Anterior cingulate cortex (tissue), 58 donors: ENCODE measurements around the gene ATP8B3.

Experiments used
- DNase-seq, 58 donors: peaks; one replicate each; lab custom pipeline; 2025; lab: John Stamatoyannopoulos, UW

ATP8B3 gene

DNA sequence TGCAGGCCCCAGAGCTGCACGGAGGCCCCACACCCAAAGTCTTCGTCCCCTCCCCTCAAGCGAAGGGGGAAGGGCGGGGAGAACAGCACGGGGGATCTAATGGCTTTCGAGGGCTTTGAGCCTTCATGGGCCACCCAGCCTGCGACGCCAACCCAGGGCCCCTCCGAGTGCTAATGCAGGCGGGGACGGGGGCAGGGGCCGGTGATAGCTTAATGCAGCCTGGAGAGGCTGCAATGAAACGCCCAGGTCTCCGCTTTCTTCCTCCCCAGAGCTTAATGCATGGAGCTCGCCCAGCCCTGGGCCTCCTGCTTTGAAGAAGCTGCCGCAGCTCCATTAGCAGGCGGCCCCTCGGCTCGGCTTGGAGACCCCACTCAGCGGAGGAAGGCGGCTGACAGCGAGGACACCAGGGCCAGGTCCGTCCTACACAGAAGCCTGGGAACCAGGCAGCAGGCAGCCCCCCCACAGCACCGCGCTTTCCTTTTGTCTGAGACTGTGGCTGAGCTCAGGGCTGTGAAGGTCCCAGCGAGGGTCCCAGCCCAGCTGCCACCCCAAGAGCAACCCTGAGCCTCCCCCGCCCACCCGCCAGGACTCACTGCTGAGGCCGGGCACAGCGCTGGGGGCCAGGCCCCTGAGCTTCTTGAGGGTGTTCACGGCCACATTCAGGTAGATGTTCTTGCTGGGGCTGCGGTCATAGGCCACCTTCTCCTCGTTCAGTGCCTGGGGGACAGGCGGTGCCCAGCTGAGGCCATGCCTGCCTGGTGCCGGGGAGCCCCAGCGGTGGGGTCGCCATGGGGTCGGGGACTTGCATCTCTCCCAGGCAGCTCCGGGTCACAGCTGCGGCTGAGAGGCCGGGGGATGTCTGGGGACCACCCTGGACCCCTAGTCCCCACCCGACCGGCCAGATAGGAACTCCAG is 7.5 kb upstream of the ATP8B3 start:
- no peak for DNase-seq

DNA sequence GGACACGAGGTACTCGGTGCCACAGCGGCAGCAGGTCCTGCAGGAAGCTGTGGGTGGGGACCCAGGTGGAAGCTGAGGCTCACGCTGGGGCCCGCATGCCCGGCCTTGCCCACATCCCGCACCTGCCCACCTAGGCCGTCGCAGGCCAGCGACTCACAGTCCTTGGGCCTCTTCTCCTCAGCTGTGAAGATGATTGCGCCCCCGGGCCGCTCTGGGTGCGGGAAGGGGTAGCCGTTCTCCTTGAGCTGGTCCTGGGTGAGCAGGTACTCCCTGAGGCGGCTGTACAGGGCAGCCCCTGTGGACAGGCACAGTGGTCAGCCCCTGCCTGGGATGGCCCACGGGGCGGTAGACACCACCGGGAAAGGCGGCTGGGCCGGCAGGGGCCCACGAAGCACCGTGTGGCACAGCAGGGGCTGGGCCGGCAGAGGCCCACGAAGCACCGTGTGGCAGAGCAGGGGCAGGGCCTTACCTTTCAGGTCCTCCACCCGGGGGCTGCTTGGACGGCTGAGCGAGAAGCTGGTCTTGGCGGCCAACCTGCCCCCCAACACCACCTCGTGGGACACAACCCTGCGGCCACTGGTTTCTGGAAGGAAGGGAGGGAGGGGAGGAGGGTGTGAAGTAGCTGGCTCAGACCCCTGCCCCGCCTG is 6.6 kb upstream of the ATP8B3 start:
- DNase-seq = no peak

DNA sequence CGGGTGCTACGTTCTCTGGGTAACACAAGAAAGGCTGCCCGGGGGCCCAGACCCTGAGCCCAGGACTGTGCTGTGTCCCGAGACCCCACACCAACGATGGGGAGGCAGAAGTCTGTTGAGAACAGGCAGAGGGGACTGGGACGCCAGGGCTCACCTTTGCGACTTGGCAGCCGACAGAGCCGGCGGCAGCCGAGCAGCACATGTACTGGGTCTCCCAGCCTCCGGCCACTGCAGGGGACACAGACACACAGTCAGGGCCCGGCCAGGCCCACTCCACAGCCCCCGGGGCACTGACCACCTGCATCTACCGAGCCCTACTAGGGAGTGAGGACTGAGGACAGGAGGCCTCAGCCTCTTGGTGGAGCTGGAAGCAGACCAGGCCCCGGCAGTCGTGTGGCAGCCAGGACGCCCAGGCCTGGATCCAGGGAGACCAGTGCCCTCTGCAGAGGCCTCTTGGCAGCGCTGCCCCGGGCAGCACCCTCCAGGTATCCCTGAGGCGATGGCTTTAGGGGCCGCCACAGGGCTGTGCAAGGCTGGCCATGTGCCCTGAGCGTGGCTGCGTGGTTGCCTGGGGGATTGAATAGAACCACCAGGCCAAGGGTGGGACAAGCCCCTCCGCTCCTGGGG is 5.6 kb upstream of the ATP8B3 start:
- DNase-seq = no peak

DNA sequence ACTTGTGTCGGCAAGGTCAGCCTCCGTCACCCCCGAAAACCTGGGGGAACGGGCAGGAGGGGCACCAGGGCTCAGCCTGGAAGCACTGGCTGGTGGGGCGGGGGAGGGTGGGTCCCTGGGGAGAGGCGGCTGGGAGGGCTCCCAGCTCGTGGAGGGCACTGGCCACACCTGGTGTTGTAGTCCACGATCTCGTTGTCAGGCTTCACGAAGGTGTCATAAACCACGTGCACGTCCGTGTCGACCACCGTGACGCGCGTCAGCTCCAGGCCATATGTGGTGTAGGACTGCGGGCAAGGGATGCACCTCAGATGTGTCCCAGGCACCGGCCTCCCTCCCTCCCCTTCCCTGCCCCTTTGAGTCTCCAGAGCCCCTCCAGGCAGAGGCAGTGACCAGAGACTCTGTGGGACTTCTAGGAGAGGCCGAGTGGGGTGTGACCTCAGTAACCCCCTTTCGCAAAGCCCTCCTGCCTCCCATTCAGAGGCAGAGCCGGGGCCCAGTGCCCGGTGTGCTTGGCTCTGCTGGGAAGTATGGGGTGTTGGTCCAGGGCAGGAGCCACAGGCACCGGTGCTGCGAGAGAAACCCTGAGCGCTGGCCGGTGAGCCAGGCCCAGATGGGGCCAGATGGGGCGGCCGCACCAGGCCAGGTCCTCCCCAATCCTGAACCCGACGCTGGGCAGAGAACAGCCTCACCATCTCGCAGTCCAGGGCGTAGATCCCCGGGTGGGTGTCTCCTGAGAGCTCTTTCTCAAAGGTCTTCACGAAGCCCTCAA is 4.6 kb upstream of the ATP8B3 start:
- DNase-seq = no peak

DNA sequence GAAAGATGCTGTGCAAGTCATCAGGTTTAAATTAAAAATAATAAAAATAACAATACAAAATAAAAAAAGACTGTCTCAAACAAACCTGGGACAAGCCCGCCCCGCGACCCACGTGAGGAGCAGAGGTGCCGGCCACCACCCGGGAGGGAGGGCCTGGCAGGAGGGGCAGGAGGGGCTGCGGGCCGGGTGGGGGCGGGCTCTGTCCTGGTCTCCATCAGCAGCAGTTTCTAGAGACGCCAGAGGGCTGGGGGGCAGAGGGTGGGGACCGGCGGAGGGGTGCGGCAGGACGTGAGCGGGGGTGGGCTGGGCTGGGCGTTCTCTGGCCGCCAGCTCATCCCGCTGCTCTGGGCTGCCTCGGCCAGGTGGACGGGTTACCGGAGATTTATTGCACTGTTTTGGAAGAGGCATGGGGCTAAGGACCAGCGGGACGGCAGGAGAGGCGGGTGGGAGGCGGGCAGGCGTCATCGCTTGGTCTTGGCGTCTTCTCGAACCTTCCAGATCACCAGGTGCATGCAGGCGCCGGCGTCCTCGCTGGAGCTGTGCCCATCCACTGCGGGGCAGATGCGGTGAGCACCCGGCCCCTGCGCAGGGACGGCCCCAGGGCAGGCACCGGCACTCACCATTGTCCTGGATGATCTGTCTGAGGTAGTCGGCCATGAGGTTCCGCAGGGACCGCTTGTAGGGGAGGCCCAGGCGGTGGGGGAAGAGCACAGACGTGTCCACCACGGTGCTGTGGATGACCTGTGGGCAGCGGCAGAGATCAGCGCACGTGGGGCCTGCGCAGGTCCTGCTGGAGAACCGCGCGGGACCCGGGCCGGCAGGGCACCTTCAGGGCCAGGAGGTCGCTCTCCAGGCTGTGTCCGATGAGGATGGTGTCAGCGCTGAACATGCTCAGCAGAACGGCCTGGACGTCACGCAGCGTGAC is 3.8 kb upstream of the ATP8B3 start:
- DNase-seq = no peak

DNA sequence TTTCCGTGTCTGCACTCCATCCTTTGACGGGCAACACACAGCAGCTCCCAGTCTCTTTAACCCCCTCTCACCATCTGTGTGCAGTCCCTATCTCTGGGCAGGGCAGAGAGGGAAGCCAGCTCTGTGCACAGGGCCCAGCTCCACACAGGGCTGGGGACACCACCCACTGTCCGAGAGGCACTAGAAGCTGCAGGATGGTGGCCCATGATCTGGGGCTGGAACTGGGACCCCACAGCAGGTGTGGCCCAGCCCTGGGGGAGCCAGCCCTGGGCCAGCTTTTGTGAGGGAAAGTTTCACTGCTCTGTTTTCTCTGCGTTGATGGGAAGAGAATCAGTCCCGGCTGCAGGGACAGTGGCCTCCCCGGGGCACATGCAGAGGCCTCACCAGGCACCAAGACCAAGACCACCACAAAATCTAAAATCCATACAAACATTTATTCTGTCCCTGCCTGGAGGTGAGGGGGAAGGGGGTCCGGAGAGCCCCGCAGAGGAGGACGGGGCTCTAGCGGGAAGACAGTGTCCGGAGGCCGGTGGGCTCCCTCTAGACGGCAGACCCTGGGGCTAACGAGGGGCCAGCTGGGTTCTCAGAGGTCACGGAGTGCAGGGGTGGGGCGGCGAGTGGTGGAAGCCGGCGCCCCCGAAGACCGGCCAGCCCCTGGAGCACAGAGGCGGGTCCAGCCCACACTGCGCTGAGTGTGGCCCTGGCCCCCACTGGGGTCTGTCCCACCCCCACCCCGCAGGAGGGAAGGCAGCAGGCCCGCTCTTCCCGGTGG is 2.9 kb upstream of the ATP8B3 start:
- DNase-seq = no peak

DNA sequence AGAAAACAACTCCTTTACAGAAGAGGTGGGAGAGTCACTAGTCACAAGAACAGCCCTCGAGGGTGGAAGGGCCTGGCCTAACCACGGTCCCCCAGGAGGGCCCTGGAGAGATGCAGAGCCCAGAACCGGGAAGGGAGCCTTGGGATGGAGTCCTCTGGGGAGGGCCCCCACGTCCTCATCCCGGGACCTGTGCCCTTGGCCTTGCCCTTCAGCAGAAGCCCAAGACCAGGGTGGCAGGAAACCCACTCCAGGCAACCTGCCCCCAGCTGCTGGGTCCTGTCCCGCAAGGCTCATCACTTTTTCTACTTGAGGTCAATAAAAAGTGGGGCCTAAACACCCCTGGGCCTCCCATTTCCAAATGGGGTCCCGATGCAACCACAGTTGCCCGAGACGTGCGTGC is 2.3 kb upstream of the ATP8B3 start:
- no peak for DNase-seq

DNA sequence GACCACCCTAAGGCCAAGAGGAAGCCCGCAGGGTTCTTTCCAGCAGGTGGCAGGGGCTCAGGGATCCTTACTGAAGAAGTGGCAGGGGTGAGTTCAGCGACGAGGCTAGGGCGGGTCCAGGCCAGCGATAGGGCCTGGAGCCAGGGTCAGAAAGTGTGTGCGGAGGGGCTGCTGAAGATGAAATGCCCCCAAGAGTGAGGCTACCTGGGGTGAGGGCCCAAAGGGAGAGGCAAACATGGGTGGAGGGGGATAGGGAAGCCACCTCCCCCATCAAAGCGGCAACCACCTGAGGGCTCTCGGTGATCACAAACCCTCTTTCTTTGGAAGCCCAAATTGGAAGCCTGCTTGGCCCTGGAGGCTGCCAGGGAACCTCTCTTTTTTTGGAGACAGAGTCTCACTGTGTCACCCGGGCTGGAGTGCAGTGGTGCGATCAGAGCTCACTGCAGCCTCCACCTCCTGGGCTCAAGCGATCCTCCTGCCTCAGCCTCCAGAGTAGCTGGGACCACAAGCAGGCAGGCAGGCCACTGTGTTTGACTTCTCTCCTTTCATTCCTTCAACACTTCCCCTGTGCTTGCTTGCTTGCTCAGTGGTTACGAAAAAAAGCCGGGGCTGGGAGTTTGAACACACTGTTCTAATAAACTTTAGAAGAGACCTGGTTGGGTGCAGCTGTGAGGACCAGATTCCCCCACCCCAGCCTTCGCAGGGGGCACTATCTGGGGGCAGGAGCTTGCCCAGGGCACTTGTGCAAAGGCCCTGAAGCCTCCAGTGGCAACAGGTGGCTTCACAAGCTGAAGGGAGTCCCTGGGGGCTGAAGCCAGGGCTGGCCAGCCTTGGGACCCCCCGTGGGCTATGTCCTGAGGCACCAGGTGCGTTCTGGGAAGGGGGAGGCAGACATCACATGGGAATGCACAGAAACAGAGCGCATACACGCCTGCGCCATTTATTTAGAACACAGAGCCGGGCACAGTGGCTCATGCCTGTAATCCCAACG is 1.4 kb upstream of the ATP8B3 start:
- DNase-seq = no peak

DNA sequence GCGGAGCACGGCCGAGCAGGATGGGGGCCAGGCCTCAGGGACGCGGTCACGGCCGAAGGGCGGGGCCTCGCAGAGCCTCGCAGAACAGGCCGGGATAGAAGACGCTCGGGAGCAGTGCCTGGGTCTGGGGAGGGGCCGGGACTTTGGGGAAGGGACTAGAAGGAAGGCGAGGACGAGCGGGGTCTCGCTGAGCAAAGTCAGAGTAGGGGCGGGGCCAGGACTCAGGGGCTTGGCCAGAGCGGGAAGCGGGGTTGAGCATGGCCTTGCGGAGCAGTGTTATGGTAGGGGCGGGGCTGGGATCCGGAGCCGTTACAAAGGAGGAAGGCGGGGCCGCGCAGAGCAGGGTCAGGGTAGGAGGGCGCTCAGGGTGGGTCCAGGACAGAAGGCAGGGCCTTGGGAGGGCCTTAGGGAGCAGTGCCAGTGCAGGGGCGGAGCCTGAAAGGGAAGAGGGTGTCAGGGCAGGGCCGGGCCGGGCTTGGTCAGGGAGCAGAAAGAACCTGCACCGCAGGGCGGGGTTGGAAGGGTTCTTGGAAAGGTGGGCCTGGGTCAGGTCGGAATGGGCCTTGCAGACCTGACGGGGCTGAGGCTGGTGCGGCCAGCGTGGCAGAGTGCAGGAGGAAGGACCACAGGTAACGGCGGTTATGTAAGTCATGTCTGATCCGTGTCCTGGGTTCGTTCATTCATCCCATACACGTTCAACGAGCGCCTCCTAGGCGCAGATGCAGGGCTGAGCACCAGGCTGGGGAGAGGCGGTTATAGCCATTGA is 533 bp upstream of the ATP8B3 start:
- DNase-seq = peak in 55 of 58 donors; percentile 11 to 90 (median 59)

DNA sequence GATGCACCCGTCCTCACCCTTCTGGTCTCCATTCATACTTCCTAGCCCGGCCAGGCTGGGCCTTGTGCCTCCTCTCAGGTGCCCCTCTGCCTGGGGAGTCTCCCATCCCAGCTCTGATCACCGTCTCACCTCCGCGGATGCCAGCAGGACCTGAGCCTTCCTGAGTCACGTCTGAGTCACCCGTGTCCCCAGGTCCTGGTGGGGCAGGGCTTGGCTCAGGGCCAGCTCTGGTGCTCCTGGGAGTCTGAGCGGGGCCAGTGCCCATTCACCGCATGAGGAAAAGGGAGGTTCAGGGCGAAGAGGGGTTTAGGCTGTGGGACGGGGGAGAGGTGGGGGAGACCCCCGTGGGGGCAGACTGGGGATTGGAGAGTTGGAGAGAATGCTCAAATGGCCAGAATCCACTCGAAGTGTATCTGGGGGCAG is 593 bp downstream of the ATP8B3 start:
- DNase-seq = peak in 2 of 58 donors; percentile 32 to 46

DNA sequence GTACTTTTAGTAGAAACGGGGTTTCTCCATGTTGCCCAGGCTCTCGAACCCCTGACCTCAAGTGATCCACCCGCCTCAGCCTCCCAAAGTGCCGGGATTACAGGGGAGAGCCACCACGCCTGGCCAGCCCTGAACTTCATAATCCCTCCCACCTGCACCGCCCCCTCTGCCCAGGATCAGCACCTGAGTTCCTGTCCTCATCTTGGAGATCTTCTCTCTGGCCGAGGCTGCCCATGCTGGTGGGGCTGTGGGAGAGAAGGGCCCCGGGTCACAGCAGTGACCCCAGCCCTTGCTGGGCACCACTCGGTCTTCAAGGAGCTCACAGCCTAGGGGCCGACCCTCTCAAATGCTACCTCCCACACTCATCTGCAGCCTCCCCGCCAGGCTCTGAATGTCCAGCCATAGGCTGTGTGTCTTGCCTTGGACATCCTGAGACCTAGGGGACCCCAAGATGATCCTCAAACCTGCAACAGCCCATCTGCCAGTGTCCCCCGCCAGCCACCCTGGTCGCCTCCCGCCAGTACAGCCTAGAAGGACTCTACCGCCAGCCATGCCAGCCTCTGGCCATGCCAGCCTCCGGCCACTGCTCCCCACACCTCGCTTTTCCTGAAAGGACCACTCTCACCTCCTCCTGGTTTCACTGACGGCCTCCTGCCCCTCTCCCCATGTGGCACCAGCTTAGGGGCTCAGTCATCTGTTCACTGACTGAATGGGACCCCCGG is 1.5 kb downstream of the ATP8B3 start:
- DNase-seq = no peak

DNA sequence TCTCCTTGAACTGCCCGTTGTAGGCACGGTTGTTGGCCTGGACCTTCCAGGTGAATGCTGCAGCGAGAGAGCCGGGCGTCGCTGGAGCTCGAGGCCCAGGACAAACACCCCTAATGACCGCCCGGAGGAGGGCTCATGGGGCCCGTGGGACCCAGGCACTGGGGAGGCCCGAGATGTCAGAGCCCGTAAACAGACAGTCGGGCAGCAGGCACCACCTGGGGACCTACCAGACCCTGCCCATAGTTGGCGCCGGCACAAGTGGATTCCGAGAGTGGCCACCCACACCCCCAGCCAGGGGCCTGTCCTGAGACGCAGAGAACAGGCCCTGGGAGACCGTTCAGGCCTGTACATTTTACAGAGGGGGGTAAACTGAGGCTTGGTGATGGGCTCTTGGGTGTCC is 2.4 kb downstream of the ATP8B3 start:
- DNase-seq = no peak

DNA sequence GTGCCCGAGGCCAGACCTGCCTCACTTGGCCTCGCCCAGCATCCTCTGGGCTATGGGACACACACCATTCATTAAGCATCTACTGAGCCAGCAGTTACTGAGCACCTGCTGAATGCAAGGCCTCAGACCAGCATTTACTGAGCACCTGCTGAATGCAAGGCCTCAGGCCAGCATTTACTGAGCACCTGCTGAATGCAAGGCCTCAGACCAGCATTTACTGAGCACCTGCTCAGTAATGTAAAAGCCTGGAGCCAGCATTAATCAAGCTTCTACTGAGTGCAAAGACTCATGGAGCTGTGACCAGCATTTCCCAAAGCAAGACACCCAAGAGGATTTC is 3.7 kb downstream of the ATP8B3 start:
- no peak for DNase-seq

DNA sequence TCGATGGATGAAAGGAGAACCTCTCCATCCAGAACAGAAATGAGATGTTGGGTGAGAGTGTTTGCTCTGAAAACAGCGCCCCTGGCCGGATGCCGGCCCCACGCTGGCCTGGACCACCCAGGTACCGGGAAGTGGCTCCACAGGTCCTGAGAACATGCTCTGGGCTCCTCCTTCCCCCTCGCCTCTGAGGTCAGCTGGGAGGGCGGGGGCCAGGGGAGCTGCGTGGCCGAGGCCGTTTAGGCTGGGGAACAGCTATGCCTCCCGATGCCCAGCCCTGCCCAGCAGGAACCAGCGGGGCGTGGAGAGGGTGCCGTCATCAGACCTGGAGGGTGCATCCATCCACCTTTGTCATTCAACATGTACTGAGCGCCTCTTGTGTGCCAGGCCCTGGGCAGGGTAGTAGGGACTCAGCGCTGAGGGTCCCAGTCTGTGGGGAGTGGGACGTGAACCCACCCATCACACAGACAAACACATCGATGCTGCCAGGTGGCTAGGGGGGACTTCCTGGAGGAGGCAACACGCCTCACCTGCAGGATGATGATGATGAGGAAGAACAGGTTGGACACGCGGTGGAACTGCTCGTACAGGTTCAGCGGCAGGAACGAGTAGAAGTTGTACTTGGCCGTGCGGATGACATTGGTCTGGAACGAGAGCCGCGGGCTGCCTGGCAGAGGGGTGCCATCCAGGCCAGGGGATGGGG is 4.2 kb downstream of the ATP8B3 start:
- no peak for DNase-seq

DNA sequence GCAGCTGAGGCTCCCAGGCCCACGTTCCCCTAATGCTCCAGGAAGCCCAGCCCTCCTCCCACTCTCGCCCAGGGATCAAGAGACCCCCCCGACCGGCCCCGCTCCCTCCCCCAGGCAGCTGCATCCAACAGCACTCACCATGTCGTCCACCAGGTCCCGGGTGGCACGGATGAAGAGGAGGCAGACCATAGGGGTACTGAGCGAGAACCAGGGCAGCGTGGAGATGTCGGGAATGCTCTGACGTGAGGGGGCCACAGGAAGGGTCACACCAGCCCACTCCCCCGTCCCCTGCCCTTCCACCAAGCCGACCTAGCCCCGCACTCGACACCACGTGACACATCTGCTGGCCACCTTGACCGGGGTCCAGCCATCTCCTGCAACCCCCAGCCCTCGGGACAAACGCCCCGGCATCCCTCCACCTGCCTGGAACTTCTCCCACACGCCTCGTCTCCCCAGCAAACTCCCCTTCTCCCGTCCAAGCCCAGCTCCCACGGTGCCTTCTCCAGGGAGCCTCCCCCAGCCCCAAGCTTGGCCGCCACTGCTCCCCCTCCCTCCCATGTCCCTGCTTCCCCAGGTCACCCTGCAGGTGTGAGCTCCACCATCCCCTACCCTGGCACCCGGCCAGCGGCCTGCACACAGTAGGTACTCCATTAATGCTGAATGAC is 4.9 kb downstream of the ATP8B3 start:
- no peak for DNase-seq
